ENCODE measurements around the gene SPATS2L. TPM values are rescaled to one million over a fixed set of nuclear protein-coding genes. Genes with fewer than 3 reads are reported as not detected.

The SPATS2L gene
- total RNA-seq, 1 donor from 2014 or later = 92.7 TPM

GRCh38 chr2:200377355-200378336 lies 71.2 kb downstream of the SPATS2L start:
- no peak for DNase-seq
- H3K27me3 ChIP-seq = no peaks in the 10 kb centered on the region
- peak overlapping the region; percentile 58 for H3K27ac ChIP-seq
- no peaks in the 10 kb centered on the region for H3K9me3 ChIP-seq
- no peaks in the 10 kb centered on the region for H3K36me3 ChIP-seq
- H3K4me3 ChIP-seq = no peak overlapping the region
- intact Hi-C loops (cut with DNase I) = no loop called here
- H3K4me1 ChIP-seq = peaks cover 63% of the 10 kb centered on the region
- peak; percentile 27 for ATAC-seq
- no peak for TF ChIP-seq CTCF (IDR thresholded peaks at IDR 0.05)

- intact Hi-C loops (cut with DNase I) = no loop called here
- TF ChIP-seq CTCF (IDR thresholded peaks at IDR 0.05) = no peak
- H3K27me3 ChIP-seq = no peaks in the 10 kb centered on the region
- peaks cover 63% of the 10 kb centered on the region for H3K4me1 ChIP-seq
- no peaks in the 10 kb centered on the region for H3K36me3 ChIP-seq
- no peak for DNase-seq
- peak overlapping the region; percentile 58 for H3K27ac ChIP-seq
- no peak overlapping the region for H3K4me3 ChIP-seq
- no peaks in the 10 kb centered on the region for H3K9me3 ChIP-seq
- ATAC-seq = no peak
Observed at GRCh38 chr2:200378652-200379290, 72.3 kb downstream of the SPATS2L start.

- Histone ChIP-seq H3K27me3 (no peaks in the 10 kb centered on the region), H3K36me3 (no peaks in the 10 kb centered on the region), H3K4me1 (peaks cover 63% of the 10 kb centered on the region), H3K9me3 (no peaks in the 10 kb centered on the region), H3K27ac (peak overlapping the region; percentile 58), H3K4me3 (no peak overlapping the region)
- intact Hi-C loops (cut with DNase I) = no loop called here
- no peak for TF ChIP-seq CTCF (IDR thresholded peaks at IDR 0.05)
- DNase-seq = no peak
- ATAC-seq = no peak
Observed at GRCh38 chr2:200379481-200380090, 73.1 kb downstream of the SPATS2L start.

GRCh38 chr2:200380091-200380561 lies 73.6 kb downstream of the SPATS2L start:
- intact Hi-C loops (cut with DNase I) = no loop called here
- peak; percentile 38 for ATAC-seq
- no peaks in the 10 kb centered on the region for H3K27me3 ChIP-seq
- no peaks in the 10 kb centered on the region for H3K9me3 ChIP-seq
- no peak for DNase-seq
- no peak overlapping the region for H3K4me3 ChIP-seq
- H3K36me3 ChIP-seq = no peaks in the 10 kb centered on the region
- H3K4me1 ChIP-seq = peaks cover 63% of the 10 kb centered on the region
- peak overlapping the region; percentile 58 for H3K27ac ChIP-seq
- no peak for TF ChIP-seq CTCF (IDR thresholded peaks at IDR 0.05)

- H3K27ac ChIP-seq = peak overlapping the region; percentile 58
- H3K9me3 ChIP-seq = no peaks in the 10 kb centered on the region
- no peak for DNase-seq
- H3K27me3 ChIP-seq = no peaks in the 10 kb centered on the region
- intact Hi-C loops (cut with DNase I) = no loop called here
- peak; percentile 55 for ATAC-seq
- no peak for TF ChIP-seq CTCF (IDR thresholded peaks at IDR 0.05)
- no peak overlapping the region for H3K4me3 ChIP-seq
- H3K36me3 ChIP-seq = no peaks in the 10 kb centered on the region
- peaks cover 57% of the 10 kb centered on the region for H3K4me1 ChIP-seq
Observed at GRCh38 chr2:200380833-200381542, 74.5 kb downstream of the SPATS2L start.
